ENCODE results near the gene KCNK10.

KCNK10 gene

DNA sequence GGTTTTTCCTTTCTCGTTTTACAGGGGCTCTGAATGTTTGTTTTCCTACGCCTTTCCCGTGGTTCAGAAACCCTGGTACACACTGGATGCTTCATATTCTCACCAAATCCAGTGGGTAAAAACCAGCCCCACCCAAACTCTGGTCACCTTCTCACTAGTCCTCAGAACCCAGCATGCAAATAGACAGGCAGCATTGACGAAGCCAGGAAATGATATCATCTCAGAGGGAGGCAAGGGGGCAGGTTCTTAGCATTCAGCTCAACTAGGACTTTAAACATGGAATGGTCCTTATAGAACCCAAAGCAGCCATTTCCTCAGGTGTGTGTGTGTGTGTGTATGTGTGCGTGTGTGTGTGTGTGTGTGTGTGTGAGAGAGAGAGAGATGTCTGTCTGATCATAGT, 142.0 kb downstream of the KCNK10 start:
- TF ChIP-seq CTCF (IDR thresholded peaks at IDR 0.05; ENCODE audit: control insufficient read depth, insufficient read depth, low read depth, low read length, missing control alignments), result no peak
- H3K4me3 ChIP-seq (ENCODE audit: control insufficient read depth, low read depth, low read length), result no peak overlapping the region
- DNase-seq (ENCODE audit: low read depth), result no peak

DNA sequence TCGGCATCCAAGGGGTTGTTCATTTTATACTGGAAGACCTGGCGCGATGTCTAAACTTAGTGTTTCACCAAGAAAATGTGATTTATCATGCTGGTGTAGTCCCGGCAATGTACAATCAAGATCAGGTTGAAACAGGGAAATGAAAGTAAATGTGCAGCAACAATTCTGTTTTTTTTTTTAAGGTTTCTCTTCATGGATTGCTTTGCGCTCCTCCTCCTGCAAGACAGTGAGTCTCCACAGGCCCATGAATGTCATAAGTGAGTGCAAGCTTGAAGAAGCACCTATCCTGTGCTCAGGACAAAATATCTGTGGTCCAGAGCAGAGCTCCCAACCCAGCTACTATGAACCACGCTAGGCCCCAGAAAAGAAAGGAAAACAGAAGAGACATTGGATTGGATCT, 143.4 kb downstream of the KCNK10 start:
- H3K4me3 ChIP-seq (ENCODE audit: control insufficient read depth, low read depth, low read length), result no peak overlapping the region
- TF ChIP-seq CTCF (IDR thresholded peaks at IDR 0.05; ENCODE audit: control insufficient read depth, insufficient read depth, low read depth, low read length, missing control alignments), result no peak
- no peak for DNase-seq (ENCODE audit: low read depth)

DNA sequence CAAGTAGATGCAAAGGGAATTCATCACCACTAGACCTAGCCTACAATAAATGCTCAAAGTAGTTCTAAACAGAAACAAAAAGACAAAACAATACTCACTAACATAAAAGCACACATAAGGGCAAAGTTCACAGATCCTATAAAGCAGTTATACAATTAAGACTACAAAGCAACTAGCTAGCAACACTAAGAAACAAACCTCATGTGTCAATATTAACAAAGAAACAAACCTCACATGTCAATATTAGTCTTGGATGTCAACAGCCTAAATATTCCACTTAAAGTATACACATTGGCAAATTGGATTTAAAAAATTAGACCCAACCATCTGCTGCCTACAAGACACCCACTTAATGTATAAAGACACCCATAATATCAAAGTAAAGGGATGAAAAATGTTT, 152.7 kb downstream of the KCNK10 start:
- H3K4me3 ChIP-seq (ENCODE audit: control insufficient read depth, low read depth, low read length), result no peak overlapping the region
- no peak for DNase-seq (ENCODE audit: low read depth)
- no peak for TF ChIP-seq CTCF (IDR thresholded peaks at IDR 0.05; ENCODE audit: control insufficient read depth, insufficient read depth, low read depth, low read length, missing control alignments)

DNA sequence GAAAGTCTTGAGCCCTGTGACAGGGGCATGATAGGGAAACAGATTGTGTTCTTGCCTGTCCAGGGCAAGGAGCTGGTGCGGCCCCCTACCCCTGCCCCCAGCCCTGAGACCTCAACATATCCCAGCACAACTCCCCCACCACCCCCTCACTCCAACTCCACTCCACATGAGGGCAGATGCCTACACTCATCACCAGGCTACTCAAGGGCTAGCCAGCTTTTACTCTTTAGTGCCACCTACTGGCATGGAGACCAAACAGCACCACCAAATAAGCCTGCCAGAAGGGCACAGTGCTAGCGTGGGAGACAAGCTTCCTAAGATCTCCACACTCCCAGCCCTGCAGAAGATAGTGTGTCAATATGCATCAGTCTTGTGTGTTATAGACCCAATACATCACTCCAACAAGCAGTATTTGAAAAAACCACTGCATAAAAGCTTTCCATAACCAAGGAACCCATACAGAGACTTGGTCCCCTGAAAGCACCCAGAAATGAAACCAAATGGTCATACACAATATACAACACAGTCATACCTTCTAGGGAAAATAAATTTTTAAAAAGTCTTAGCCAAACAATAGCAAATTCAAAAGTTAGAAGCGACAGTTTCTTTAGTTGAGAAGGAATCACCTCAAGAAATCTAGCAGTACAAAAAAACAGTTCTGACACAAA, 154.4 kb downstream of the KCNK10 start:
- TF ChIP-seq CTCF (IDR thresholded peaks at IDR 0.05; ENCODE audit: control insufficient read depth, insufficient read depth, low read depth, low read length, missing control alignments), result peak; percentile 77
- no peak overlapping the region for H3K4me3 ChIP-seq (ENCODE audit: control insufficient read depth, low read depth, low read length)
- DNase-seq (ENCODE audit: low read depth), result no peak

DNA sequence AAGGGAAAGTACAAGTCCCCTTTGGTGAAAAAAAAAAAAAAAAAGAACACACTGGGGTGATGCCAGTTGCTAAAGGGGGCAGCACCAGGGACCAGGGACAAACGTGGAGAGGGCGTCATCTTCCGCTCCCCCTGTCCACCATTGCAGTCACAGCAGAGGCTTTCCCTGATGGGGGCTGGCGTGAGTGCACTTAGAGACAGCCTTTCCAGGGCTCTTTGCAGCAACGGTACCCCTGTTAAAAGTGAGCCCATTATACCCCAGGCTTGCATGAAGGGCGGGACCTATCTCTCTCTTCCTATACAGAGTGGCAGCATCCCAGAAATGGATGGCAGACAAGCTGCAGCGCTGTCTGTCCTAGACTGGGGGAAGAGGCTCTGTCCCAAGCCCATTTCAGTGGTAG, 155.0 kb downstream of the KCNK10 start:
- H3K4me3 ChIP-seq (ENCODE audit: control insufficient read depth, low read depth, low read length), result no peak overlapping the region
- no peak for DNase-seq (ENCODE audit: low read depth)
- no peak for TF ChIP-seq CTCF (IDR thresholded peaks at IDR 0.05; ENCODE audit: control insufficient read depth, insufficient read depth, low read depth, low read length, missing control alignments)

DNA sequence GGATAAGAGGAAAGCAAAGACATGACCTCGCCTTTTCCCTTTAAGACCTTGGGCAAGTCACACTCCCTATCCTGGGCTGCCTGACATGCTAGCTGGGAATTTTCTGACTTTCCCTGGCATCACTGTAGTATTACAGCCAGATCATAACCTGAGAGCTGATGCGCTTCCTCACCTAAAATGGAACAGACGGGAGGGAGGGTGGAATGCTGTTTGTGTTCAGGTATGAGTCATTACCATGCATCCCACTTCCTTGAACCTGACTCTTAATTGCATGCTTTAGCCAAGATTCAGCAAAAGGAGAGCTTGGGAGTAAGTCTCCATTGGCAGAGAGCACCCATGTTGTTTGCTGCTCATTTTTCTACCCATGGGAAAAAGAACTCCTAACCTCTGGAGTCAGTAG, 156.5 kb downstream of the KCNK10 start:
- DNase-seq (ENCODE audit: low read depth), result no peak
- H3K4me3 ChIP-seq (ENCODE audit: control insufficient read depth, low read depth, low read length), result no peak overlapping the region
- TF ChIP-seq CTCF (IDR thresholded peaks at IDR 0.05; ENCODE audit: control insufficient read depth, insufficient read depth, low read depth, low read length, missing control alignments), result no peak

All from AG09309 (cell line).